B cell (primary cell): ENCODE measurements around the gene MTSS2. TPM values are rescaled to one million over a fixed set of nuclear protein-coding genes. Genes with fewer than 3 reads are reported as not detected.

Experiments
- ATAC-seq: fragments of 200-7000 bp; cut with Tn5 transposase; one replicate; pipeline ENCODE4 v1.10.0; 2021; ENCODE audit warnings: low read depth, mild to moderate bottlenecking, moderate number of reproducible peaks, moderate library complexity
- CTCF ChIA-PET: fragments of 350-600 bp; sonication (Branson Sonifier 250); formaldehyde crosslinking; loops from one replicate; lab custom pipeline; 2021; ENCODE audit warnings: antibody characterized with exemption, inconsistent platforms; lab: Charles Lee
- POLR2A ChIA-PET: fragments of 350-600 bp; sonication (Branson Sonifier 250); formaldehyde crosslinking; loops from one replicate; lab custom pipeline; 2021; ENCODE audit warnings: antibody characterized with exemption; lab: Charles Lee
- DNase-seq: peaks from one replicate; pipeline ENCODE4 v3.0.0; 2013
- H2AFZ ChIP-seq: 2 replicates; pipeline ENCODE4 v1.6.1; 2012; ENCODE audit warnings: mild to moderate bottlenecking, low read depth, low read length; ENCODE audit not compliant: insufficient read depth, poor library complexity, severe bottlenecking
- H3K27ac ChIP-seq, 2 donors: 1 replicate in 1 of 2; 2 replicates in 1 of 2; pipeline ENCODE4 v1.5.1; 2012 to 2013; ENCODE audit warnings: low read length in 2 of 2, mild to moderate bottlenecking in 2 of 2, moderate library complexity in 1 of 2
- H3K27me3 ChIP-seq, 4 experiments: fragments of 200-600 bp in 1 of 4; sonication (generic) in 1 of 4; replicated peaks in 1 of 4; 1 replicate in 2 of 4; 2 replicates in 2 of 4; pipeline versions ENCODE4 v1.6.1 to v1.7.0; 2013 to 2016; ENCODE audit warnings: low read length in 3 of 4, mild to moderate bottlenecking in 2 of 4, mixed read lengths in 1 of 4, moderate library complexity in 1 of 4; ENCODE audit not compliant: insufficient read depth in 4 of 4, control insufficient read depth in 3 of 4; ENCODE audit errors: control extremely low read depth in 1 of 4
- H3K36me3 ChIP-seq, 2 experiments: replicated peaks in 1 of 2; 1 replicate in 1 of 2; 2 replicates in 1 of 2; pipeline versions ENCODE4 v1.6.1 to v1.7.1; 2013; ENCODE audit warnings: low read length in 1 of 2; ENCODE audit not compliant: insufficient read depth in 2 of 2, control insufficient read depth in 1 of 2; ENCODE audit errors: control extremely low read depth in 1 of 2, extremely low read depth in 1 of 2
- H3K4me1 ChIP-seq, 2 donors: fragments of 200-600 bp in 1 of 2; sonication (generic) in 1 of 2; 1 replicate in 1 of 2; 2 replicates in 1 of 2; pipeline versions ENCODE4 v1.5.1 to v1.6.1; 2013 to 2017; ENCODE audit warnings: low read length in 2 of 2; ENCODE audit not compliant: control insufficient read depth in 2 of 2, insufficient read depth in 2 of 2
- H3K4me2 ChIP-seq: replicated peaks from 2 replicates; pipeline ENCODE3; 2012; ENCODE audit warnings: mild to moderate bottlenecking, low read depth, low read length; ENCODE audit not compliant: poor library complexity, severe bottlenecking
- H3K4me3 ChIP-seq, 5 experiments: fragments of 200-600 bp in 1 of 5; sonication (generic) in 1 of 5; 1 replicate in 3 of 5; 2 replicates in 2 of 5; pipeline versions ENCODE4 v1.5.1 to v1.7.0; 2011 to 2016; ENCODE audit warnings: low read length in 4 of 5, mild to moderate bottlenecking in 4 of 5, low read depth in 2 of 5, control low read depth in 1 of 5, moderate library complexity in 1 of 5; ENCODE audit not compliant: insufficient read depth in 1 of 5; ENCODE audit errors: control extremely low read depth in 1 of 5, extremely low read depth in 1 of 5
- H3K79me2 ChIP-seq: fragments of 200-600 bp; sonication (generic); one replicate; pipeline ENCODE4 v1.6.0; 2016; ENCODE audit warnings: low read length; ENCODE audit not compliant: control insufficient read depth, insufficient read depth
- H3K9ac ChIP-seq: fragments of 200-600 bp; sonication (generic); 2 replicates; pipeline ENCODE4 v1.6.1; 2017; ENCODE audit warnings: mild to moderate bottlenecking, low read length, moderate library complexity
- H3K9me3 ChIP-seq, 3 donors: one replicate each; pipeline versions ENCODE4 v1.6.1 to v1.7.1; 2013; ENCODE audit warnings: low read length in 2 of 3; ENCODE audit not compliant: control insufficient read depth in 2 of 3, insufficient read depth in 1 of 3; ENCODE audit errors: control extremely low read depth in 1 of 3
- H4K20me1 ChIP-seq: 2 replicates; pipeline ENCODE4 v1.6.0; 2012; ENCODE audit warnings: mild to moderate bottlenecking, low read length; ENCODE audit not compliant: insufficient read depth, control insufficient read depth, poor library complexity, severe bottlenecking
- H3K27ac Mint-ChIP-seq: one replicate; pipeline ENCODE4 v1.8.0; 2021; ENCODE audit warnings: mixed read lengths
- H3K27me3 Mint-ChIP-seq: one replicate; pipeline ENCODE4 v1.8.0; 2021; ENCODE audit warnings: mixed read lengths
- H3K4me1 Mint-ChIP-seq: one replicate; pipeline ENCODE4 v1.8.0; 2021; ENCODE audit warnings: mixed read lengths
- H3K4me3 Mint-ChIP-seq: one replicate; pipeline ENCODE4 v1.8.0; 2021; ENCODE audit warnings: mixed read lengths
- H3K9me3 Mint-ChIP-seq: one replicate; pipeline ENCODE4 v1.8.0; 2022; ENCODE audit warnings: mixed read lengths; ENCODE audit not compliant: insufficient read depth
- EZH2 ChIP-seq: IDR thresholded peaks from 2 replicates; pipeline ENCODE4 v1.6.1; 2012; ENCODE audit warnings: borderline replicate concordance, low read depth, mild to moderate bottlenecking, moderate library complexity, low read length; ENCODE audit not compliant: insufficient read depth, poor library complexity, severe bottlenecking
- WGBS: methylation state at CpG from one replicate; pipeline ENCODE4 v1.1.5; 2013; ENCODE audit warnings: missing lambda C conversion rate; ENCODE audit not compliant: insufficient coverage; 5-methylcytosine and 5-hydroxymethylcytosine counted together
- intact Hi-C: fragments of 100-400 bp; cut with micrococcal nuclease; formaldehyde crosslinking; loops from one replicate; pipeline ENCODE4 v1.10.0; 2022
- polyA plus RNA-seq: library from polyadenylated mRNA; depleted of rRNA; stranded (reverse); fragments of >200 nt; gene quantifications from 2 replicates; pipeline ENCODE4 v1.2.3, GENCODE V29; 2012
- total RNA-seq, 2 donors: library from RNA; stranded (reverse); fragments of 120-200 nt in 1 of 2; gene quantifications; 1 replicate in 1 of 2; 2 replicates in 1 of 2; pipeline versions ENCODE4 v1.2.3 to v1.2.4, GENCODE V29; 2013 to 2022
- TF ChIP-seq, protein P1 (sequence below): fragments of 200-600 bp; IDR thresholded peaks from one replicate; pipeline ENCODE4 v1.8.0; 2022; ENCODE audit warnings: antibody characterized with exemption, mild to moderate bottlenecking

MTSS2 gene
- total and polyA plus RNA-seq, 2 donors (not counting 1 experiment from before 2014, with no cell fraction given): 1.6 to 2.6 TPM

GRCh38 chr16:70657956-70658355, 27.9 kb downstream of the MTSS2 start:
- intact Hi-C loops: loop anchor here (10.0 kb wide), 1 partner anchor 493 kb away; no protein-coding TSS in a partner anchor
- no peak overlapping the region for H3K4me2 ChIP-seq
- H3K4me3 Mint-ChIP-seq: no peak overlapping the region
- no peak overlapping the region for H3K9ac ChIP-seq
- no peaks in the 10 kb centered on the region for H3K9me3 ChIP-seq
- H3K9me3 Mint-ChIP-seq: no peaks in the 10 kb centered on the region
- H3K27ac ChIP-seq: no peak overlapping the region
- ATAC-seq (no peak), DNase-seq (no peak)
- ChIA-PET POLR2A (no interaction called here), CTCF (interaction anchor here (0.6 kb wide), 1 partner anchor 49 kb away, joined by 3 read pairs; no protein-coding TSS in a partner anchor)
- H4K20me1 ChIP-seq: no peaks in the 10 kb centered on the region
- H2AFZ ChIP-seq: no peak overlapping the region
- no peaks in the 10 kb centered on the region for H3K36me3 ChIP-seq
- H3K27ac Mint-ChIP-seq: no peak overlapping the region
- 91% methylated on average over 7 of the region's 7 CpGs for WGBS
- H3K4me1 ChIP-seq: peaks cover 2 to 5% of the 10 kb centered on the region in 2 donors
- no peaks in the 10 kb centered on the region for H3K27me3 ChIP-seq
- peaks cover 4% of the 10 kb centered on the region for H3K4me1 Mint-ChIP-seq
- H3K27me3 Mint-ChIP-seq: peaks cover 3% of the 10 kb centered on the region
- no peak overlapping the region for H3K4me3 ChIP-seq
- TF ChIP-seq EZH2: no peak
- TF ChIP-seq, protein P1, sequence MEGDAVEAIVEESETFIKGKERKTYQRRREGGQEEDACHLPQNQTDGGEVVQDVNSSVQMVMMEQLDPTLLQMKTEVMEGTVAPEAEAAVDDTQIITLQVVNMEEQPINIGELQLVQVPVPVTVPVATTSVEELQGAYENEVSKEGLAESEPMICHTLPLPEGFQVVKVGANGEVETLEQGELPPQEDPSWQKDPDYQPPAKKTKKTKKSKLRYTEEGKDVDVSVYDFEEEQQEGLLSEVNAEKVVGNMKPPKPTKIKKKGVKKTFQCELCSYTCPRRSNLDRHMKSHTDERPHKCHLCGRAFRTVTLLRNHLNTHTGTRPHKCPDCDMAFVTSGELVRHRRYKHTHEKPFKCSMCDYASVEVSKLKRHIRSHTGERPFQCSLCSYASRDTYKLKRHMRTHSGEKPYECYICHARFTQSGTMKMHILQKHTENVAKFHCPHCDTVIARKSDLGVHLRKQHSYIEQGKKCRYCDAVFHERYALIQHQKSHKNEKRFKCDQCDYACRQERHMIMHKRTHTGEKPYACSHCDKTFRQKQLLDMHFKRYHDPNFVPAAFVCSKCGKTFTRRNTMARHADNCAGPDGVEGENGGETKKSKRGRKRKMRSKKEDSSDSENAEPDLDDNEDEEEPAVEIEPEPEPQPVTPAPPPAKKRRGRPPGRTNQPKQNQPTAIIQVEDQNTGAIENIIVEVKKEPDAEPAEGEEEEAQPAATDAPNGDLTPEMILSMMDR: no peak
- H3K79me2 ChIP-seq: no peaks in the 10 kb centered on the region

DNA sequence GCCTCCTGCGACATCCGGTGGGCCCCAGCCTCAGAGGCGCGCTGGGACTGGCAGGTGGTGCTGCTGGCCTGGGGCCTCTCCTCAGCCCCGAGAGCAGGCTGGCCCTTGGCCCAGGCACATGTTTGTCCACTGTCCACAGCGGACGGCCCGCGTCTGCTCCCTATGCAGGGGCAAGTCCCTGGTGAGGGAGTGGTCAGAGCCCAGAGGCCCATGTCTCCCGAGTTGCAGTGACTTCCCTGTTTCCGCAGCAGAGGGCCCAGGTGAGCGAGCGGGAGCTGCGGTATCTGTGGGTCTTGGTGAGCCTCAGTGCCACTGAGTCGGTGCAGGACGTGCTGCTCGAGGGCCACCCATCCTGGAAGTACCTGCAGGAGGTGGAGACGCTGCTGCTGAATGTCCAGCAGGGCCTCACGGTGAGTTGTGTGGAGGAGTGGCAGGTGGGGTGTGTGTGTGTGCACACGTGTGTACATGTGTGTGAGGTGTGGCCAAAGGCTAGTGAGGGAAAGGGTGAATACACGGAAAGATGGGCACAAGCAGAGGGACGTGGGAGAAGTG, 29.1 kb downstream of the MTSS2 start:
- ChIA-PET CTCF (interaction anchor here (0.6 kb wide), 1 partner anchor 314 kb away, joined by 3 read pairs; no protein-coding TSS in a partner anchor), POLR2A (no interaction called here)
- Histone ChIP-seq H3K4me1 (peaks cover 2 to 5% of the 10 kb centered on the region in 2 donors), H3K27ac (no peak overlapping the region), H3K4me2 (no peak overlapping the region), H3K36me3 (no peaks in the 10 kb centered on the region), H3K4me3 (no peak overlapping the region), H4K20me1 (no peaks in the 10 kb centered on the region), H3K27me3 (no peaks in the 10 kb centered on the region), H3K9ac (no peak overlapping the region), H3K79me2 (no peaks in the 10 kb centered on the region), H2AFZ (no peak overlapping the region), H3K9me3 (no peaks in the 10 kb centered on the region)
- peaks cover 3% of the 10 kb centered on the region for H3K27me3 Mint-ChIP-seq
- TF ChIP-seq EZH2: no peak
- TF ChIP-seq, protein P1: no peak
- H3K4me3 Mint-ChIP-seq: no peak overlapping the region
- peaks cover 4% of the 10 kb centered on the region for H3K4me1 Mint-ChIP-seq
- ATAC-seq (no peak), DNase-seq (no peak)
- no peaks in the 10 kb centered on the region for H3K9me3 Mint-ChIP-seq
- intact Hi-C loops: loop anchor here (10.0 kb wide), 1 partner anchor 492 kb away; no protein-coding TSS in a partner anchor
- H3K27ac Mint-ChIP-seq: no peak overlapping the region
- WGBS: 84% methylated on average over 22 of the region's 22 CpGs
